Fibroblast of skin of abdomen (primary cell): ENCODE results near the gene LRP1B.
A peak's percentile ranks its signal among the peaks of the same experiment; 100 is the strongest.

Experiments used
- DNase-seq: peaks from one replicate; pipeline ENCODE4 v3.0.0-alpha.2; 2013

Gene LRP1B

DNA sequence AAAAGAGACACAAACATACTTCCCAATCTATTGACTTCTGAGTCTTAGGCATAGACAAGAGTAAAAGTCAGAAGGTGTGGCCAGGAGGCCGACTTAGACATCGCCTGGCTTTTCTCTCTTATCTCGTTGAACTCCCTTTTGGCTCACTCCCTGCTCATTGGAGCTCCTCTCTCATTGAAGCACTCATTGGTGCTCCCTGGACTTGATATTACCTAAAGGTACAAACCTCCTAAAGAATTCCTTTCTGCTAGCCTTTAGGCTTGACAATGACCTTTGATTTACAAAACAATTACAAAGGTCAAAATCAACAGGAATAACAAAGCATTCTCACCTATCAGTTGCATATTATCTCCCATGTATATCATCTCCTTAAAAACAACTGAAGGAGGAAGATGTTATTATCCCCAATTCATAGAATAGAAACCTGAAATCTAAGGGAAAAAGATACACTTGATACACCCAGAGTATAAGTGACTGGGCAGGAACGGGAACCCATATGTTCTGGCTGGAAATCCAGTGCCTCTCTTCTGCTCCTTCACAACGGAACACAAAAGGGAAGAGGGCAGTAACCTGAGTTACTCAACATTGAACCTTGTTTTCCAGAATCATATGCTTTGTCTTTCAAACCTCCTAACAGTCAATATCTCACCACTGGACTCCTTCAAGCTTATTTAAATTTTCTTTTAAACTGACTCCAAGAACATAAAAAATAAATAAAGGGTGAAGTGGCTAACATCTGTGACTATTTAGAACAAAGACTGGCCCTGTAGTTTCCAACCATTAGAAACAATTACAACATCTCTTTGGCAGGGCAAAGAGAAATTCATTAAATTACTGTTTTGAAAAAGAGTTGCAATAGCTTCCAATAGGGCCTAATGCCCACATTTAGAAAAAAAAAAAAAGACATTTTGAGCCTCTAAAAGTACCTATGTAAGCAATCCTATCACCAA, 1247.9 kb downstream of the LRP1B start:
- no peak for DNase-seq

DNA sequence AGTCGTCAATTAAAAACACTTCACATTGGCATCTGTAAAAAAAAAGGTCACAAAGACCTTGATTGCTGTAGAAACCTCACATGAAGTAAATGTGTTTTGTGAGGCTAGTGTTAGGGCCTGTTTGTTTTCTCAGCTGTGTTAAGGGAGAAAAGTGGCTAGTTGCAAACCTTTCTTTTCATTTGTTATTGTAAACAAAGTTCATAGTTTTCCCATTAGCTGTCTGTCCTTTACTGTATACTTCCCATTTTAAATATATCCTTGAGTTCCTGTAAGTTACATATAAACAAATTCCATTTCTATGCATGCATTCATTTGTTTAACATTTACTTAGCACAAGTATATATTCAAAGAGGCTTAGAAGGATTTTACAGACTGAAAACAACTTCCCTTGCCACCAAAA, 1250.2 kb downstream of the LRP1B start:
- DNase-seq = no peak

- no peak for DNase-seq
These were observed 1254.8 kb downstream of the LRP1B start for GRCh38 chr2:140876015-140876414.

- DNase-seq = no peak
These were observed 1256.8 kb downstream of the LRP1B start for GRCh38 chr2:140873915-140874531.

- no peak for DNase-seq
These were observed 1260.9 kb downstream of the LRP1B start for GRCh38 chr2:140869925-140870324.

GRCh38 chr2:140869107-140869506, 1261.7 kb downstream of the LRP1B start:
- no peak for DNase-seq

GRCh38 chr2:140865837-140866236, 1265.0 kb downstream of the LRP1B start:
- no peak for DNase-seq

- peak; percentile 58 for DNase-seq
These were observed 1267.1 kb downstream of the LRP1B start for GRCh38 chr2:140863713-140864112.

DNA sequence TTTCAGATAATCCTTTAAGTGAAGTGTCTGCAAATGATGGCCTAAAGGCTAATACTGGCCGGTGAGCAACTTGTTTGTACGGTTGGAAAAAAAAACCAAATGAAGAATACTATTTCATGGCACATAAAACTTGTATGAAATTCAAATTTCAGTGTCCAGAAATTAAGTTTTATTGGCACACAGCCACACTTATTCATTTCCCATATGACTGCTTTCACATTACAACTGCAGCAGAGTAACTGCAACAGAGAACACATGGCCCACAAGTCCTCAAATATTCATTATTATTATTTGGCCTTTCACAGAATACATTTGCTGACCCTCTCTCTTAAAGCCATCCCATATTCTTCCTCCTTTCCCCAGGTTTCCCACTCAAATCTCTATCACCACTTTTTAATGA, 1268.6 kb downstream of the LRP1B start:
- DNase-seq = no peak

DNA sequence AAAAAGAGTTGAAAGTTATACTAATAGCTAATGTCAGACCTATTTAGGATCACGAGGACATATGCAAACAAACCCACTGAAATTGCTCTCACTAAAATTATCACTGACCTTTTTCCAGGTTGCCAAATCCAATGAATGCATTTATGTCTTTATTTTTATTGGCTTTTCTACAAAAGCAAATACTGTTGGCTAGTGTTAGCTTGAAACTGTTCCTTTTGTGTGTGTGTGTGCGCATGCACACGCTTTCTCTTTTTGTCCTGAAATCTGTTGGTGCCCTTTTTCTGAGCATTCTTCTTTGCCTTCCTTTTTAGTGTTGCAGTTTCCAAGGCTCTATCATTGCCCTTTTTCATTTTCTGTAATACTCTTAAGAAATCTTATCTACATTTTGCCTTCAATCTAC, 1269.2 kb downstream of the LRP1B start:
- no peak for DNase-seq

DNA sequence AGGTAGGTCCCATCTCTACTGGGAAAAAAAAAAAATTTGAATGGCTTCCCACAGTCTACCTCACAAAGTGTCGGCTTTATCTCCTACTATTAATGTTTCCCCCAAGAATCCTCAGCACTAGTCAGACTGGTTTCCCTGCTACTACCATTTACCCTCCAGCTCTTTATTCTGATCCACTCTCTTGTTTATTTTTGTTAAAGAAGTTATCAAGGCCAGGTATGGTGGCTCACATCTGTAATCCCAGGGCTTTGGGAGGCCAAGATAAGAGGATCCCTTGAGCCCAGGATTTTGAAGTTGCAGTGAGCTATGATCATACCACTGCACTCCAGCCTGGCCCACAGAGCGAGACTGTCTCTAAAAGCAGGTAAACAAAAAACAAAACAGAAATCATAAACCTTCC, 1275.3 kb downstream of the LRP1B start:
- DNase-seq = no peak

DNA sequence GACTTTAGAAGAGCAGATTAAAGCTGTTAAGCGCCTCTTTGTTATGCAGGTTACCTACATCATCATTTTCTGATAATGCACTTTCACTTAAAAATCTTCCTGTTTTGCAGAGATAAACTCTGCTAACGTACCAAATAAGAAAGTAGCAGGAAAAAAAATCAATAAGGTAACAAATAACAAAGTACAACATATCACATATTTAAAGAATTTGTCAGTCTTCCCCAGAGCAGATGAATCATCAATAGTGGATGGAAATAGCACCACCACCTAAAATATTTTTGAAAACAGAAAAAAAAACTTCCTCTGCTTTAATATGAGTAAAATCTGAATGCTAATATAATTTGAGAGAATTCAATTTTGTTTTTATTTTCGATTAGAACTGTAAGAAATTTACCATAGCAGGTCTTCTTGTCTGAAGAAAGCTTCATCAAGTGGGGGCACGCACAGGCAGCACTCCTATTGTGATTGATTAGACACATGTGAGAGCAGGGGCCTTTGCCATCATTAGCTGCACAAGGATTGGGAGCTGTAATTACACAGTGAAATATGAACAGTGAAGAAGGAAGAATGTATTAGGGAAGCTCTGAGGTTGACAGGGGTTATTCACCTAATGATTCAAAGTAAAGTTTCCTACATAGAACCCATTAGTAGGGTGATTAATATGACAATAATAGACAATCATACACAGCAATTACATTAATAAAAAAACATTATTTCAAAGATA, 1279.4 kb downstream of the LRP1B start:
- DNase-seq = no peak

GRCh38 chr2:140843186-140843585, 1287.6 kb downstream of the LRP1B start:
- no peak for DNase-seq

GRCh38 chr2:140842110-140842509, 1288.7 kb downstream of the LRP1B start:
- no peak for DNase-seq

- DNase-seq = no peak
These were observed 1289.7 kb downstream of the LRP1B start for GRCh38 chr2:140841141-140841540.

- no peak for DNase-seq
These were observed 1294.0 kb downstream of the LRP1B start for GRCh38 chr2:140836826-140837225.

DNA sequence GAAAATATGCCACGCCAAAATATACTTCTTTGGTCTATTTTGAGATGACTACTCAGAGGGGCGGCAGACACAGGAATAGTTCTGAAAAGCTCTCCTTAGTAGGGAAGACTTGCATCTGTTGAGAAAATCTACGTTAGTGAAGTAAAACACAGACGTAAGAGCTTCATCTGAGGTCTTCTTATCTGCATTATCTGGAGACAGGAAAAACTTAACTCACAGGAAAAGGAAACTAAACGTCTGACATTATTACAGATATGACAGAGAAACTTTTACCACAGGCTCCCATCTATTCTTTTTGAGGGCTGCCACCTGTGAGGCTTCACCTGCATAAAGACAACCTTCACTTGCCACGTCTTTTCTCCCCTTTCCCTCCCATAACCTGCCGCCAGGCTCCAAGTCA, 1295.7 kb downstream of the LRP1B start:
- DNase-seq = no peak

DNA sequence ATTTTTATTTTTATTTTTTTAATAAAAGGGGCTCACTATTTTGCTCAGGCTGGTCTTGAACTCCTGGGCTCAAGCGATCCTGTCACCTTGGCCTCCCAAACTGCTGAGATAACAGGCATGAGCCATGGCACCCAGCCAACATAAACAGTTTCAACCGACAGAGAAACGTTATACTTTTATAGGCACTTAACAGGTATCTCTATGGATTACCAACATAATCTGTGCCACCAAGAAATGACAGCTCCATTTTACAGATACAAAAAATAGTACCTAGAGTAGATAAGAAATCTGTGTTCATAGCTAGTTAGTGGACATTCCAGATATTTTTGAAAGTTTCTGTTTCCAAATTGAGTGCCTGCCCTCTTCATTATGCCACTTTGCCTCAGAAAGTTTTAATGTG, 1316.7 kb downstream of the LRP1B start:
- DNase-seq = no peak

- DNase-seq = no peak
These were observed 1322.0 kb downstream of the LRP1B start for GRCh38 chr2:140808820-140809219.

- DNase-seq = no peak
These were observed 1322.6 kb downstream of the LRP1B start for GRCh38 chr2:140808211-140808610.

- DNase-seq = no peak
These were observed 1326.0 kb downstream of the LRP1B start for GRCh38 chr2:140804700-140805260.

DNA sequence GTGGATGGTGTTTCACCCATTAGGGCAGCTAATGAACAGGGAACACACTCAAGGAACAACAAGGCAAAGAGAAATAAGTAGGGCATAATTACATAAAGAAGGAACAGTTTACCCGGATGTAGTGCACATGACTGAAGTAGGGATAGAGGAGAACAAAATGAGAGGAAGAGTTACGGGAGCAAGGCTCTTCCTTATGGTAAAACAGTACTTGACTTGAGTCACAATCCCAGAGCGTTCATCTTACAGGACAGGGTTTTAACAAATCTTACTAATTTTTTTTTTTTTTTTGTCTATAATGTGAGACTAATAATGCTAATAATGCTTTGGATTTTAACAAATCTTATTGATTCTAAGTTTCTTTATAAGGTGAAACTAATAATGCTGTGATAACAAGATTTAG, 1329.5 kb downstream of the LRP1B start:
- DNase-seq = no peak

DNA sequence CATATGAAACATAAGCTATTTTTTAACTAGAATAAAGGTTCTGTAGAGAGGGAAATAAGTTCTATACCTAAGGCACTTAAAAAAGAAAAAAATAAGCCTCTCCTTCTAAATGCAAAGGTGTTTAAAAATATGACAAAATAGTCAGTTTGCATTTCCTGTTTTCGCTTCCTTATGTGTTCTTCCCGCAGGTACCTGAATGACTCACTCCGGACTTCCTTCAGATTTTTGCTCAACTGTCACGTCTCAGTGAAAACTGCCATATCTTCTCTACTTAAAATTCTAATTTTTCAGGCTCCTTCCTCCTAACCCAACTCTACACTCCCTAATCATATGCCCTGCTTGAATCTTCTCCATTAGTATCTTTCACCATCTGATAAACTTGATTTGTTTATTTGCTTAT, 1333.1 kb downstream of the LRP1B start:
- no peak for DNase-seq
